HG02870 (cell line): ENCODE measurements around the gene WFDC1.

ENCODE experiments used
- ATAC-seq: cut with Tn5 transposase; IDR thresholded peaks from one replicate; pipeline ENCODE4 v1.9.1; 2021; ENCODE audit warnings: mild to moderate bottlenecking, moderate library complexity; ENCODE audit not compliant: unreplicated experiment

The WFDC1 gene

DNA sequence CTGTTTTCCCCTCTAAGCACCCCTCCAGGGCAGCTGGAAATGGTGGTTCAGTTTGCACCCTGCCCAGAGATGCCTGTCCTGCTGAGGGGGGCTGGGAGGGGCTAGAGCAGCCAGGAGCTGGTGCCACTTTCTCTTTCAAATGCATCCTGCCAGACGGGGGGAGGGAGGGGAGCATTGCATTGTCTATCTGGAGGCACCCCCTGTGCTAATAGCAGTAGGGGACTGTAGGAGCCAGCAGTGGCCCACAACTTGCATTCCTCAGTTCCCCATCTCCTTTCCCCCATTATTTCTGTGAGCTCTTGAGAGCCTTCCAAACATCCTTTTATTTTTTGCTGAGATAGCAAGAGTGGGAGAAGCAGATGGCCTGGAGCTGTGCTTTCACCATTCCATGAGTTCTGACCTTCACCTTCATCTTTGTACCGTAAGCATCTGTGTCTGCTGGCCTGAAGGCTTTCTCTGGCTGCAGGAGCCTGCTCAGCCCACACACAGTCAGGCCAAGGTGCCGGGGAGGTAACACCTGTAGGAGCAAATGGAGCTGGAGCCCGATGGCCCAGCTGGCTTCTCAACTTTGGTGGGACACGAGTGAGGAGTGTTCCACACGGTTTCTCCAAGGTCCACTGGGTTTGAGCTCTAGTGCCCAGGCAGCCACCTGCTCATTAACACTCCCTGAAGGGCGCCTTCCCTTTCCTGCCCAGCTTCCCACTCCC lies 5.2 kb downstream of the WFDC1 start:
- no peak for ATAC-seq

DNA sequence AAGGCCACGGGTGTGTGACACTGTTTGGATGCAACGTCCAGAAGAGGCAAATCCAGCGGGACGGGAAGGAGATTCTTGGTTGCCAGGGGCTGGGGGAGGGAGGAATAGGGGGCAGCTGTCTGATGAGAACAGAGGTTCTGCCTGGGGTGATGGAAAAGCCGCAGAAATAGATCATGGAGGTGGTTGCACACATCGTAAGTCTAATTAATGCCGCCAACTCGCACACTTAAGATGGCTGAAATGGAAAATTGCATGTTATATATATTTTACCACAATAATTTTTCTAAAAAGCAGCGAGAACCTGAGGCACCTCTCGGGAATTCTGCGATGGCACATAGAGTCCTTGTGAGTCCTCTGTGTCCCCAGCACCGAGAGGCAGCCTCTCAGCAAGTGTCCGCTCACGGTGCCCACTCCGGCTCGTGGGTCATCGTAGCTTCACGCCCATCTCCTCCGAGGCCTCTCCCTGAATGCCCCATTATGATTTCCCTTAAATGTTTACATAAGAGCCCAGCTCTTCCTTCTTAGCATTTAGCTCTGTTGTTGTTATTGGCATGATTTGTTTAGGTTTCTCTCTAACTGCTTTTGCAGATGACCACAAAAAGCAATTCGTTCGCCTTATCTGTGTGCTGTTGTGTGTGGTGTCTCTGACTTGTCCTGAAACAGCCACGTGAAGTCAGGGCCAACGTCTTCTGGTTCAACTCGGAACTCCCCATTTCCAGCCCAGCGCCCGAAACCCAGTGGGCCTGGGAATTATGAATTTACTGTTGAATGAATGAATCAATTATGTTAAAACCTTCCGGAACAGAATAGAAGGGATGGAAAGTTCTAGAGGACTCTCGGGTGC lies 7.7 kb downstream of the WFDC1 start:
- ATAC-seq, result no peak

DNA sequence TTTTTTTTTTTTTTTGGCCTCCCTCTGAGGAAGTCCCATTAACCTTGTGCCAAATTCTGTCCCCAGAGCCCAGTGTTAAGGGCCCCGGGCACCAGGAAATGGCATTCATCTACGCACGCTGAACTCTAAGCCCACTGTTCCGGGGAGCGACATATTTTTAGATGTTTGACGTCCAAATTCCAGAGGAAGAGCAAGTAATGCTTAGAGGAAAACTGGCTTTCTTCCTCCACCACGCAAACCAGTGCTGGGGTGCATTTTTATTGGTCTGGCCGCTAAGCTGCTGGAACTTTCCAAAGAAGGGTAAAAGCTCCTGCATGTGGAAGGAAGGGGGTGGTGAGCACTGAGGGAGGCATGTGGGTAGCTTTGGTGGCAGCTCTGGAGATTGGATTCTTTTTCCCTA lies 8.3 kb downstream of the WFDC1 start:
- no peak for ATAC-seq

DNA sequence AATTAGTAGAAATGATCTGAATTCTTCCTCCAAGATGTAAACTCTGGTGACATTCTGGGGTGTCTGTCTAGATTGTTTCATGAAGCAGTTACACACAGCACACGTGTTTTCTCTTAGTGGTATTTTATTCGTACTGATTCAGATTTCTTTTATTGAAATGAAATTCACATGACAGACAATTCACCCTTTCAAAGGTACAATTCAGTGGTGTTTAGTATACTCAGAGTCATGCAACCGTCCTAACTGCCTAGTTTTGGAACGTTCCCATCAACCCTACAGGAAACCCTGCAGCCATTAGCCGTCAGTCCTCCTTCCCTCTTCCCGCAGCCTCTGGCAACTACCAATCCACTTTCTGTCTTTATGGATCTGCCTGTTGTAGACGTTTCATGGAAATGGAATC lies 8.8 kb downstream of the WFDC1 start:
- ATAC-seq, result no peak

DNA sequence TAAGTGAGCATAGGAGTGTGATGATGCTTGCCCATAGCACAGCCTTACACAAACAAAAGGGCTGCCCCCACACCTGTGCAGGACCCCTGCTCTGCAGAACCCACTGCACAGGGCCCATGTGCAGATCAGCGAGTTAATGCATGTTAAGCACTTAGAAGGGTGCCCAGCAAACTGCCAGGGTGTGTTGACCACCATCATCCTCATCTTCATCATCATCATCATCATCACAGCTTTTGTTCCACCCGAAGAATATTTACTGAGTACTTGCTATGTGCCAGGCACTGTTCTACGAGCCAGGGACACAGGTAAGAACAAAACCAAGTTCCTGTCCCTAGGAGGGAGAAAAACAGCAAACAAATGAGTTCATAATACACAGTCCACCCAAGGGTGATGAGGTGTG lies 11.9 kb downstream of the WFDC1 start:
- no peak for ATAC-seq

DNA sequence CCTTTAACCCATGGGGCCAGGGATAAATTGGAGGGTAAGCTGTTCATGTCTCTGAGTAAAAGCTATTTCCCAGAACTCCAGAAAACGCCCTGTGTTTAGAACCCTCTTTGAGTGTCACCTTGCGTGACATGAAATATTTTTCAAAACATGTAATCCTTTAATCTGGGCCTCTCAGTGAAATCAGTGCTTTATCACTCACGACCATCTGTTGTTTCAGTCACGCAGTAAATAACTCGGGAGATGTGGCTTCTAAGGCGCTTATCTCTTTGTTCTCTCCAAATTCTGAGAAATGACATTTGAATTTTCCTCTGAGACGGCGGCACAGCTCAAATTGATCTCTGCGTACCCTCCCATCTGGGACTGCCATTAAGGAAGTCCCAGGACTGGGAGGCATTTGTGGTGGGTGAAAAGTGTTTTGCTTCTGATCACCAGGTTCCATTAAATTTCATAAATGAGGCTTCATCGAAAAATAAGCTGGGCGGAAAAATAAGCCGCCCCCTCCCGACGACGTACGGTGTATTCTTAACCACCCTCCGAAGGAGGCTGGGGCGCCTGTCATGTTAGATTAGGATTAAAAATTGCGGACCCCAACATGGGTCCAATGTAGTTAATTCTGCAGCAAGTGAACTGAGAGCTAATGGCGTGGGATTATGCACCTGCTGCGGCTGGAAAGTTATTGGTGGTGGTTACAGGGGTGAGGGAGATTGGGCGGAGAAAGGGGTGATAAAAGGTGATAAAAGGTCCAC lies 12.7 kb downstream of the WFDC1 start:
- no peak for ATAC-seq

DNA sequence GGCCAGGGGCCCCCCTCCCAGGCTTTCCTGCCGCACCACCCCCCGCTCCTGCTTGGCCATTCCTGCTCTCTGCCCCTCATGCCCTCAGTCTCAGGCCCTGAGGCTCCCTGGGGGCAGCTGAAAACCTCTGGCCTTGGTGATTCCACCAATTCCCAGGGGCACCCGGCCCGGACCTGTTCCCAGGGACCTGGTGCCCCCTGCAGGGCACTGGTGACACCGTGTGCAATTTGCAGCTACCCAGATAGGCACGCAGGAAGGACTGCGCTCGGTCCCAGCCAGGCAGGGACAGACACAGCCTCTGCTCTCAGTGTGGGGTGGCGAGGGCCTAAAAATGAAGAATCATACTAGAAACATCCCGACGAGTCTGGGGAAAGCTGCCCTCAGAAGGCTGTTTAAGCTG lies 13.4 kb downstream of the WFDC1 start:
- no peak for ATAC-seq

DNA sequence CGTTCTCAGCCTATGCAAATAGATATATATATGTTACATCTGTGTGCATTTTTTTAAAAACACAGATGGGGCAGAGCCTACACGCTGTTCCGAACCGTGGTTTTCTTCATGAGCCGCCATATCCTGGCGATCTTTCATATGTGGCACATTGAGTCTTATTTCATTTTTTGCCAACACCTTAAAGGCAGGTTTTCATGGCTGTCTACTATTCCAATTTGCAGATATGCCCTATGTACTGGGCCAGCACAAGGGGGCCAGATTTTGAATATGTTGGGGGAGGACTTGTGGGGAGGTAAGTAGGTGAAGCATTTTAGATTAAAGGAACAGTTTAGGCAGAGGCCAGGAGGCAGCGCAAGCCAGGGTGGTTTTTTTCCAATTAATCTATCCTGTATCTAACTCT lies 16.0 kb downstream of the WFDC1 start:
- ATAC-seq, result no peak

DNA sequence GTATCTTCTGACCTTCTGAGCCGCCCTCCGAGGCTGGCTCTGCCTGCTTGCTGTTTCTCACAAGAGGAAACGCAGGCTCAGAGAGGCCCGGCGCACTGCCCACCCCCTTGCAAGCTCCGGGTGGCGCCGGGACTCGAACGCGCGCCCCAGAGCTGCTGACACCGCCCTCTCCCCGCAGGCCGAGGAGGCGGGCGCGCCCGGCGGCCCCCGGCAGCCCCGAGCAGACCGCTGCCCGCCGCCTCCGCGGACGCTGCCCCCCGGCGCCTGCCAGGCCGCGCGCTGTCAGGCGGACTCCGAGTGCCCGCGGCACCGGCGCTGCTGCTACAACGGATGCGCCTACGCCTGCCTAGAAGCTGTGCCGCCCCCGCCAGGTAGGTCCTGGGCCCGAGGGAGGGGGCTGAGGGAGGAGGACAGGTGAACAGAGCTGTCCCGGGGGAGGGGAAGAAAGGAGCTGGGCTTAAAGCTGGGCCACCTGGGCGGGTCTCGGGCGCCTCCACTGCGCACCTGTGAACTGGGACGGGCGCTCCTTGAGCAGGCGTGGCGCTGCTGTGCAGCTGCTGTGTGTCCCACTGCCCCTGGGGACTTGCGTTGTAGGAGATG lies 18.2 kb downstream of the WFDC1 start:
- no peak for ATAC-seq

DNA sequence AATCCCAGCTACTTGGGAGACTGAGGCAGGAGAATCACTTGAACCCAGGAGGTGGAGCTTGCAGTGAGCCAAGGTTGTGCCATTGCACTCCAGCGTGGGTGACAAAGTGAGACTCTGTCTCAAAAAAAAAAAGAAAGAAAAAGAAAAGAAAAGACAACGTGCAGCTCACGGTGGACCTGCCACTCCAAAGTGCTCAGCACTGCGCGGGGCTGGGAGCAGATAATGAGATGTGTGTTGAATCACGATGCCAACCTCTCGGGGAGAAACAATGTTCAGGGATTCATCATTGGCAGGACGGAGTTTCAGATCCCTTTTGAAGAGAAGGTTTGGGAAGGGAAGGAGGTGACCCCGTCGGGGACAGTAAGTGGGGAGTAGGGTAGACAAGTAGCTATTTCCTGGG lies 19.2 kb downstream of the WFDC1 start:
- no peak for ATAC-seq

DNA sequence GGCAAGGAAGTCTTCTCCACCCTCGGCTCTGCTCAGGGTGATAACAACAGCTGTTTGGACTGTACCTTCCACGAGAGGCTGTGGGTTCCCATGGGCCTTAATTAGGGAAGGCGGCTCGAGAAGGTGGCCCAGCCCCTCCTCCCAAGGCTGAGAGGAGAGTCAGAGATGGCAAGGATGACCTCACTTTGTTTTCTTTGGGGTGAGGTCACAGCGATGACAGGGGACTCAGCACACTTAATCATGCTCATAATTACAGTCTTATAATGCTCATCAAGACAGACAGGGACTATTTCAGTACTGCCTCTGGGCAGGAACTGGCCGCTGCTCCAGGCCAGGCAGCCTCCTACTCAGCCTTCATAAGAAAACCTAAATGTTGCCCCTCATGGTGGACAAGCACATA lies 19.7 kb downstream of the WFDC1 start:
- no peak for ATAC-seq

DNA sequence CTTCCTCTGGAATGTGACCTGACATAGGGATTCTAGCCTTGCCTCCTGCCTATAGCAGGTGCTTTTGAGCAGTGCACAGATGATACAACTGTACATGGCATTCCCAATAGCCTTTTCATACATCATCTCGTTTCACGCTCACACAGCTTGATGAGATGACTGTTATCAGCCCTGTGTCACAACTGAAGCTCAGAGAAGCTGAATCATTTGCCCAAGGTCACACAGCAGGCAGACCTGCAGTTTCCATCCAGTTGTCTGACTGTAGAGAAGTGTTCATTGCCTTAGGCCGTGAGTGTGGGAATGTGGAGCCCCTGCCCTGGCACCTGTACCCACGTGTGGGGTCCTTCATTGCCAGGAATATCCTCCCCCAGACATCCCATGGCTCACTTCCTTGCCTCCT lies 20.1 kb downstream of the WFDC1 start:
- no peak for ATAC-seq

DNA sequence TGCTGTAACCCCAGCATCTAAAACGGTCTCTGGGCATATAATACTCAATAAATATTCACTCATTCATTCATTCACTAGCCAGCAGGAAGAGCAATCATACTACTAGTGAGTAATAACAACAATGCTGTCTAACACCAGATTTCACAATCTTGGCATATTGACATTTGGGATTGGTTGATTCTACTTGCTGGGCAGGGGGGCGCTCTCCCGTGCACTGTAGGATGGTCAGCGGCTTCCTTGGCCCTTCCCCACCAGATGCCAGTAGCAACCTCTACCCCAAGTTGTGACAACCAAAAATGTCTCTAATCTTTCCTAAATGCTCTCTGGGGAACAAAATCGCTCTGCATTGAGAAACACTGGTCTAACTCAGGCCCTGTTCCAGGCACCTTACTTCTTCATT lies 20.7 kb downstream of the WFDC1 start:
- no peak for ATAC-seq

DNA sequence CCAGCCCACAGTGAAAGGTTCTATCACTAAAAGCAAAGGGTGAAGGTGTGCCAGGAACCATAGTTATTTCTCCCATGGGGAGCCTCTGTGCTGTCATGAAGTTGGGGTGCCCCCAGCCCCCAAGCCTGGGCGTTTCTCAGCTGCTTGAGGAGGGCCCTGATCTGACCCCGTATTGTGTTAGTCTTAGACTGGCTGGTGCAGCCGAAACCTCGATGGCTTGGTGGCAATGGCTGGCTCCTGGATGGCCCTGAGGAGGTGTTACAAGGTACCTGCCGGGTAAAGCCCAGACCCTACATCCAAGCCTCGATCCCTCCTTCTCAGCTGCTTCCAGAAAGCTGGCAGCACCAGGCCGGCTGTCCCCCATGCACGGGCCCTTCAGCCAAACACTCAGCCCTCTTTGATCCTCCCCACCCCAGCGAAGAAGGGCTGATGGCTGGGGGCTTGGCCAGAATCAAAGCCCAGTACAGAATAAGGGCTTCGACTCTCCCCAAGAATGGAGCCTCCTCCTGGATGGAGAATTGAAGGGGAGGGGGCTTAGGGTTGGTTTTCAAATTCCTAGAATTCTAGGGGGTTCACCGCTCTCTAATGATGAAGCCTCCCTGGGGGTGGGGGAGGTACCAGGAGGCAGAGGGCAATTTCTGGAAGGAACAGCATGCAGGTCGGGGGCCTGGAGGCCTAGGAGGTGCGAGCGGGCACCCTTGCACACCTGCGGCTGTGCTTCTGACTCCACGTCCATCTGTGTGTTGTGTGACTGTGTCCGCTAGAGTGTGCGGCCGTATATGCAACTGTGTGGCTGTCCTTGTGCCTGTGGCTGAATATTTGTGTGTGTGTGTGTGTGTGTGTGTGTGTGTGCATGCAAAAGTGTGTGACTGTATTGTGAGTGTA lies 23.7 kb downstream of the WFDC1 start:
- ATAC-seq, result no peak

DNA sequence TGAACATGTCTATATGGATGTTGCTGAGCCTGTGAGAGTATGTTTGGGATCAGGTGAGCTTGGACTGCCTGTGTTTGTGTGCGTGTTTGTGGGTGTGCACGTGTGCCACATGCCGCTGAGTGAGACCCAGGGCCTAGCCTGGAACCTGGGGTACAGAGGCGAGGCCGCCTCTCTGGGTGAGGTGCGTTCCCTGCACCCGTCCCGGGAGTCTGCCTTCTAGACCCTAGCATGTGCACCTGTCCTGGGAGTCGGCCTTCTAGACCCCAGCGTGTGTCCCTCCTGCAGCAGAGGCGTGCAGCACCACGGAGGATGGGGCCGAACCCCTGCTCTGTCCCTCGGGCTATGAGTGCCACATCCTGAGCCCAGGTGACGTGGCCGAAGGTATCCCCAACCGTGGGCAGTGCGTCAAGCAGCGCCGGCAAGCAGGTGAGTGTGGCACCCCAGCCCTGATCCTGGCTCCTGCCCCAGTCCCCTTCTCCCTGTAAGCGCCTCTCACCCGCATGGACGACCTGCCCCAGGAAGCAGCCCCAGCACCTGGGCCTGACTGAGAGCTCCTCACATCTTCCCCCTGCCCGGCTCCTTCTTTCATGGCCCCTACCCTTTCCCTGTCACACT lies 24.6 kb downstream of the WFDC1 start:
- no peak for ATAC-seq

DNA sequence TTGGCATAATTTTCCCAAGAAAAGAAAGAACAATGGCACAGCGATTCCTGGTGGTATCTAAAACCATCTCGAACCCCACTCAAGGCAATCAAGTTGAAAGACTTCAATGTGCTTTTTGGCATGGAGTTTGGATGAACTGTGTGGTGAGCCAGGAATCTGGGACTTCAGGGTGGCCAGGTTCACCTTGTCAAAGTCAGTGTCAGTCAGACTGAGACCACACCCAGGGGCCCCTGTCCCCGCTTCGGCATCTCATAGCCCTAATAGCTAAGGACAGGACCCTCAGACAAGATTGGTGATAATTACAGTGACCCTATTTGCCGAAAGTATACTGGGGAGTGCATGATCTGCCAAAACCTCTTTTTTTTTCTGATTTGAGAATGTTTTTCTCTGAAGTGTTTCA lies 25.8 kb downstream of the WFDC1 start:
- ATAC-seq, result no peak

DNA sequence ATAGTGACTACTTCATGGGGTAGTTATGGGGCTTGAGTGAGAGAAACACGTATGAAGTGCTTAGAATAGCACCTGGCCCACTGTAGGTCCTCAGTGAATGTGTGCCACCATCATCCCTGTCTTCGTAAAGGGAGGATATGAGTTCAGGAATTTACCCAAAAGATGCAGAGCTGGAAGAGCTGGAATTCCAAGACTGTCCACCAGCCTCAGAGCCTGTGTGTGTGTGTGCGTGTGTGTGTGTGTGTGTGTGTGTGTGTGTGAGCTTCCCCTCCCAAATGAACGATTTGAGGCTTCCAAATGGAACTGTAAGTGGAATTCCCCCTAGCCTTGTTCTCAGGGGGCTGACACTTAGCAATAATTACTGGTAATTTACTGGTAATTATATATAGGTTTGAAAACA lies 27.3 kb downstream of the WFDC1 start:
- no peak for ATAC-seq

DNA sequence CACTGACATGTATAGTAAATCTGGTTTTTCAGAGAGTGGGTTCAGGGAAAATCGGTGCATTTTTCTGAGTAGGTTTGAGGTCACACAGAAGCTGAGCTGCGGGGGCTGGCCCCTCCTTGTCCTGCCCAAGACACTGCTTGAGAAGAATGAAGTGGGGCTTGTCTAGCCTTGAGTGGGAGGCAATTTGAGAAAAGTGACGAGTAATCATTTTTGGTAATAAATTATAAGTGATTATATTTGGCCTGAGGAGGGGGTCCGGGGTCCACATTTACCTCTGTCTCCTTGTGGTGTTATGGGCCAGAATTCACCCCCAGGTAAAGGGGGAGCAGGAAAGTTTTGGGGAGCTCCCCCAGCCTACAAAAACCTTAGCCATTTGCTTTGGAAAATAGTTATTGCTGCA lies 28.1 kb downstream of the WFDC1 start:
- no peak for ATAC-seq

DNA sequence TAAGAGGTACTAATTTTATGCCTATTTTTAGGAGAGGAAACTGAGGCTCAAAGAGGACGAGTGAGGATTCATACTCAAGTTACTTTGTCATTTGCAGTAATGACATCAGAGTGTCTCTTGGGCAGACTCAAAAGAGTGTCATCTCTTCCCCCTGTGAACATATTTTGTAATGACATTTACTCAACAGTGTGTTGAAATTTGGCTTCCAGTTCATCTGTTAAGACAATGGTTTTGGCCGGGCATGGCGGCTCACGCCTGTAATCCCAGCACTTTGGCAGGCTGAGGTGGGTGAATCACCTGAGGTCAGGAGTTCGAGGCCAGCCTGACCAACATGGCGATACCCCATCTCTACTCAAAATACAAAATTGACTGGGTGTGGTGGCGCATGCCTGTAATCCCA lies 28.9 kb downstream of the WFDC1 start:
- no peak for ATAC-seq
